Measurements from ENCODE around the gene ZFP1.
A peak's percentile ranks its signal among the peaks of the same experiment; 100 is the strongest.

Gene ZFP1

DNA sequence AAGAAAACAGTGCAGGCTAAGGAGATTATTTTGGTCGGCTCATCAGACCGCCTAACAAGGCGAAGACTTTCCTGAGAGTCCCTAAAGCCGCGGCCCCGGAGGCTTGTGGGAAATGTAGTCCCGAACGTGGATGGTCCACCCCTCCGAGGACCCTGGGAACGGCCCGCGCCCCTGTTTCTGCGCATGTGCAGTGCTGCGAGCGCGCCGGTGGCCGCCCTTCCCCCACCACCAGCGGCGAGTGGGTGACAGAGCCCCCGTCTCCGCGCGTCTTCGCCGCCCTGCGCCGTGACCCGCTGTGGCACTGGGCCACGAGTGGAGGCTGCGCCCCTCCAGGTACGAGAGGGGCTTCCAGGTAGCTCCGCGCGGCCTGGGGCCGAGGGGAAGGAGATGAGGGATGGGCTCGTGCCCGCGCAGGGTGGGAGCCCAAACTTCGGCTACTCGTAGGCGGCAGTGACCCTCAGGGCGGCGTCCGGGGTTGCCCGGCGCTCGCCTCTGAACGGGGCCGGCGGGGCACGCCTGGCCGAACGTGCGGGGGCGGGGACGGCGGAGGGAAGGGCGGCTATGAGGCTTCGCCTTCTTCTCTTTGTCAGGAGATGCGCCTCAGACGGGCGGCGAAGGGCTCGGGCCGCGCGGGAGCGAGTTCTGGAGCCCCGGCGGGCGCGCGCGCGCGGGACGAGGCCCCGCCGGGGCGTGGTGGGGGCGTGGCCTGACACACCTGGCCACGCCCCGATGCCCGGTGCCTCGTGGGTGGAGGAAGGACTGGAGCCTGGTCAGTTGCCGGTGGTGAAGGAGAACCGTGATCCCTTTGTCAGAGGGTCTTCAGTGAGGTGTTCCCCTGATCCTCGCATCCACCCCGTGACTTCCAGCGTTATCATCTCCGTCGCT is at the start of gene ZFP1:
Gene ZFP1, plus strand, starts transcription at position 214 of the 885 bp plus-strand sequence. CDS start 4,428 bp downstream, outside the sequence.
- TF ChIP-seq, protein P1, sequence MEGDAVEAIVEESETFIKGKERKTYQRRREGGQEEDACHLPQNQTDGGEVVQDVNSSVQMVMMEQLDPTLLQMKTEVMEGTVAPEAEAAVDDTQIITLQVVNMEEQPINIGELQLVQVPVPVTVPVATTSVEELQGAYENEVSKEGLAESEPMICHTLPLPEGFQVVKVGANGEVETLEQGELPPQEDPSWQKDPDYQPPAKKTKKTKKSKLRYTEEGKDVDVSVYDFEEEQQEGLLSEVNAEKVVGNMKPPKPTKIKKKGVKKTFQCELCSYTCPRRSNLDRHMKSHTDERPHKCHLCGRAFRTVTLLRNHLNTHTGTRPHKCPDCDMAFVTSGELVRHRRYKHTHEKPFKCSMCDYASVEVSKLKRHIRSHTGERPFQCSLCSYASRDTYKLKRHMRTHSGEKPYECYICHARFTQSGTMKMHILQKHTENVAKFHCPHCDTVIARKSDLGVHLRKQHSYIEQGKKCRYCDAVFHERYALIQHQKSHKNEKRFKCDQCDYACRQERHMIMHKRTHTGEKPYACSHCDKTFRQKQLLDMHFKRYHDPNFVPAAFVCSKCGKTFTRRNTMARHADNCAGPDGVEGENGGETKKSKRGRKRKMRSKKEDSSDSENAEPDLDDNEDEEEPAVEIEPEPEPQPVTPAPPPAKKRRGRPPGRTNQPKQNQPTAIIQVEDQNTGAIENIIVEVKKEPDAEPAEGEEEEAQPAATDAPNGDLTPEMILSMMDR (IDR thresholded peaks at IDR 0.05; ENCODE audit: low read depth, low read length, missing control alignments) = no peak
- peak; percentile 80 for DNase-seq (ENCODE audit: low read depth)
- in situ Hi-C loops (cut with HindIII; ENCODE audit: low sequenced_read_pairs) = no loop called here
- H3K4me3 ChIP-seq (ENCODE audit: low read depth, low read length) = peak within 1 kb of the TSS; percentile 97

DNA sequence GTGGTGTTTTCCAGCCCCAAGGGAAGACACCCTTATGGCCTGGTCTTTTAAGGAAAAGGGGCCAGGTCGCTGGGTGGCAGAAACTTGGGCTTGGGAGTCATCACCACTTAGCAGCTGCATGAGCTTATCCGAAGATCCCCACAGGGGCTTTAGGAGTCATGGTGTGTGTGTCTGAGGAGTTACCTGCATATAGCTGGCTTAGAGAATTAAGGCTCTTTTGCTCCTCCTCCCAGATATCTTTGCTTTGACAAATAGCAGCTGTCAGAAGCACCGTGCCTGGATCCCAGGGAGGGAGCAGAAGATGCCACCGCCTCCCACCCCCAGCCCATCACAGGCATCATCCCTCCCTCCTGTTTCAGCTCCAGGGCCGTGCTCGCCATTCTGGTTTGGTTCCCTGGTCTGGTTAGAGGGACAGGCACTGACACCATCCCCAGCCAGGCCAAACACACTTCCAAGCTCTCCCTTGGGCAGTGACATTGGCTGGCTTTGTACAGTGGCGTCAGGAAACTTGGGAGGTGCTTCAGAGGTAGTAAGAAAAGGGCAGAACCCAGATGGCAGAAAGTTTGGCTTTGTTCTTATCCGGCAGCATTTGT is 49.2 kb upstream of the ZFP1 start:
- in situ Hi-C loops (cut with HindIII; ENCODE audit: low sequenced_read_pairs) = no loop called here
- no peak for DNase-seq (ENCODE audit: low read depth)
- H3K4me3 ChIP-seq (ENCODE audit: low read depth, low read length) = no peak overlapping the region
- TF ChIP-seq, protein P1 (IDR thresholded peaks at IDR 0.05; ENCODE audit: low read depth, low read length, missing control alignments) = no peak

DNA sequence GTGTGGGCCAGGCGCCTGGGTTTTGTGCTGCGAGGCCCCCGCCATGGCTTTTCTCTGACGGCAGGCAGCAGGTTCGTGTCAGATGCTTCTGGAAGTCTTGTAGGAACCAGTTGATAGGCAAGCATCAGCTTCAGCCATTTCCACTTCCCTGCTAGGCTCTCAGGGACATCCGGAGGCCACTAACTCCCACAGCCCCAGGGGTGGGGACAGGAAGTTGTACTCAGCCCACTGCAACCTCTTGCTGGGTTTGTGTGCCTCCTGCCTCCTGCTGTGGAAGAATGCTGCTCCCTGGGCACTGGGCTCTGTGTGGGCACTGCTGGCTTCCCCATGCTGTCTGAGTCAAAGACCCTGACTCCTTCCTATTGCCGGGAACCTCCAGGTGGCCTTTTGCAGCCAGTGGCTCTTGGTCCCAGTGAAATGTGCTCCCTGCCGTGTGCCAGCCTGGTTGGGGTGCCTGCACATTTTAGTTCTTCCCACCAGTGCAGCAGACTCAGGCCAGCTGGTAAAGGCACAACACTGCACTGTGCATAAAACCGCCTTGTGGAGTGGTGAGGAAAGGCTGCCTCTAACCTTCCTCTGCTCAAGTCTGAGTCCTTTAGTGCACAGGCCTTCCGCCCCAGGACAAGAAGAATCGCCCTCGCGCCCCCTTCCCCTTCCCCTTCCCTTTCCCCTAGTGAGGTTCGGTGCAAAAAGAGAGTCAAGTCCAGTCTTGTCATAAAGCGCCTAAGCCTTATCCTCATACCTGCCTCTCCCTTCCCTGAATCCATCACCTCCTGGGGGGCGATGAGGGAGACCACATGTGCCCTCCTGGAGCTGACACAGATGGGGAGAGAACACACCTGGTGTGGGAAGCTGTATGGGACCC is 48.4 kb upstream of the ZFP1 start:
- in situ Hi-C loops (cut with HindIII; ENCODE audit: low sequenced_read_pairs) = no loop called here
- H3K4me3 ChIP-seq (ENCODE audit: low read depth, low read length) = no peak overlapping the region

DNA sequence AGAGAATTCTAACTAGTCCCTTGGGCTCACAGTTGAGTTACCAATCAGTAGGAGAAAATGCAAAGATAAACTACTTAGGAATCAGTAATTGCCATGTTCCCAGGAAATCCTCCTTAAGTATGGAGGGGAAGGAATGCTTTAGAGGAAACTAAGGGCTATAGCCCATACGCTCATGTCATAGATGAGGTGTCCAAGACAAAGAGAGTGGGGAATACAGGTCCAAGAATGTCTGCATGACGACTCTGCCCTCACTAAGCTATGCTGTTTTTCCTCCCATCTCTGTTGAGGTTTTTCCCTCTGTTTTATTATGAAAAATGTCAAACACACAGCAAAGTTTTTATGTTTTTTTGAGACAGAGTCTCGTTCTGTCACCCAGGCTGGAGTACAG is 47.7 kb upstream of the ZFP1 start:
- TF ChIP-seq, protein P1 (IDR thresholded peaks at IDR 0.05; ENCODE audit: low read depth, low read length, missing control alignments) = no peak
- in situ Hi-C loops (cut with HindIII; ENCODE audit: low sequenced_read_pairs) = no loop called here
- no peak for DNase-seq (ENCODE audit: low read depth)
- H3K4me3 ChIP-seq (ENCODE audit: low read depth, low read length) = no peak overlapping the region

More for the DNA sequence above, 48.4 kb upstream of the ZFP1 start:
- no peak for DNase-seq (ENCODE audit: low read depth)
- TF ChIP-seq, protein P1 (IDR thresholded peaks at IDR 0.05; ENCODE audit: low read depth, low read length, missing control alignments) = no peak

DNA sequence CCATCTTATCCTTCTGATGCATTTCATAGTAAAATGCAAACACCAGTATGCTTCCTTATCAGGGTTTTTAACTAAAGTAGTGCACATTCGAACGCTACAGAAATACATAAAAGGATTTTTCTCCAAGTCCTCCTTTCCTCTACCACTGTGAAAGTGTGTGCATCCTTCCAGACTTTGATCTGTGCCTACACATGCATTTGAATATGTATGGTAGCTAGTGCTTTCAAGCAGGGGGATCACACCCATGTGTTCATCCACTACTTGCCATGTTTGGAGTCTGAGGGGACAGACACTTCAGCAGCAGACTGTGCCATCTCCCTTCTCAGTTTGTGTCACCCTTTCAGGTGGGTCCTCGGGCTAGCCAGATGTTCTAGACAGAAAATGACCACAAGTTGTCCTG is 46.7 kb upstream of the ZFP1 start:
- H3K4me3 ChIP-seq (ENCODE audit: low read depth, low read length) = no peak overlapping the region
- TF ChIP-seq, protein P1 (IDR thresholded peaks at IDR 0.05; ENCODE audit: low read depth, low read length, missing control alignments) = no peak
- DNase-seq (ENCODE audit: low read depth) = no peak
- in situ Hi-C loops (cut with HindIII; ENCODE audit: low sequenced_read_pairs) = no loop called here

DNA sequence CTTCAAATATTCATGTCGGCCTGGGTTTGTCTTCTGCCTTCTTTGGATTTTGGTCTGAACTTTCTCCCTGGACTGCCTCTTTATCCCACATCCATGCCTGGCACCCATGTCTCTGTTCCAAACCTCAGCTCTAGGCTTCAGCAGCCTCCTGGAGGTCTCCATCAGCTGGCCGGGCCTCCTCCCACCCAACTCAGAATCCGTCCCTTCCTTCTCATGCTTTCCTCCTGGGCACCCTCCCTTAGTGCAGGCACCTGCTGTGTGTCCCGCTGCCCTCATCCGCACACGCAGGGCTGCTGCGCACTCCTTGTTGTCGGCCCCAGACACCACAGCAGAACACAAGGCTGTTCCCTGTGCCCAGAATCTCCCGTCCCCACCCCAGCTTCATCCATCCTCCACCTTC is 45.7 kb upstream of the ZFP1 start:
- no peak overlapping the region for H3K4me3 ChIP-seq (ENCODE audit: low read depth, low read length)

More for the DNA sequence above, 45.7 kb upstream of the ZFP1 start:
- in situ Hi-C loops (cut with HindIII; ENCODE audit: low sequenced_read_pairs) = no loop called here
- TF ChIP-seq, protein P1 (IDR thresholded peaks at IDR 0.05; ENCODE audit: low read depth, low read length, missing control alignments) = no peak
- no peak for DNase-seq (ENCODE audit: low read depth)

Data from astrocyte of the cerebellum (primary cell).